GM12878 (cell line): ENCODE measurements around the gene PCBD2.

ENCODE experiments used
- HDAC2 ChIP-seq: fragments of 200-600 bp; sonication (generic); IDR thresholded peaks from 2 replicates; pipeline ENCODE4 v1.6.1; 2017
- POLR2A ChIP-seq: IDR thresholded peaks from 2 replicates; pipeline ENCODE4 v1.6.1; 2011; ENCODE audit warnings: low read depth, mild to moderate bottlenecking, low read length
- RAD21 ChIP-seq: IDR thresholded peaks from 2 replicates; pipeline ENCODE4 v1.6.1; 2011; ENCODE audit warnings: mild to moderate bottlenecking, low read depth, low read length, moderate library complexity; ENCODE audit not compliant: insufficient read depth
- RELA ChIP-seq: fragments of 450-650 bp; IDR thresholded peaks from 2 replicates; pipeline ENCODE4 v1.8.0; 2014; ENCODE audit warnings: borderline replicate concordance; ENCODE audit not compliant: partially characterized antibody
- ZNF274 ChIP-seq: IDR thresholded peaks from one replicate; pipeline ENCODE4 v1.8.0; 2011; ENCODE audit not compliant: insufficient read length, insufficient read depth
- TF ChIP-seq, protein P1 (sequence below): fragments of 450-650 bp; IDR thresholded peaks from 2 replicates; pipeline ENCODE4 v1.6.1; 2017; ENCODE audit warnings: borderline replicate concordance
- TF ChIP-seq, protein P2 (sequence below), 3 experiments: IDR thresholded peaks in 2 of 3; conservative IDR thresholded peaks in 1 of 3; 2 replicates each; pipeline ENCODE4 v1.5.1; 2011; ENCODE audit warnings: low read depth in 3 of 3, low read length in 3 of 3, mild to moderate bottlenecking in 3 of 3, control low read depth in 2 of 3, moderate library complexity in 2 of 3, inconsistent platforms in 1 of 3, mixed read lengths in 1 of 3; ENCODE audit not compliant: control insufficient read depth in 2 of 3, insufficient read depth in 1 of 3; ENCODE audit errors: extremely low read depth in 1 of 3
- TF ChIP-seq, protein P3 (sequence below): fragments of 450-650 bp; IDR thresholded peaks from 2 replicates; pipeline ENCODE4 v1.6.1; 2017; ENCODE audit warnings: mild to moderate bottlenecking, low read depth, inconsistent platforms; ENCODE audit not compliant: poor library complexity, severe bottlenecking

DNA sequence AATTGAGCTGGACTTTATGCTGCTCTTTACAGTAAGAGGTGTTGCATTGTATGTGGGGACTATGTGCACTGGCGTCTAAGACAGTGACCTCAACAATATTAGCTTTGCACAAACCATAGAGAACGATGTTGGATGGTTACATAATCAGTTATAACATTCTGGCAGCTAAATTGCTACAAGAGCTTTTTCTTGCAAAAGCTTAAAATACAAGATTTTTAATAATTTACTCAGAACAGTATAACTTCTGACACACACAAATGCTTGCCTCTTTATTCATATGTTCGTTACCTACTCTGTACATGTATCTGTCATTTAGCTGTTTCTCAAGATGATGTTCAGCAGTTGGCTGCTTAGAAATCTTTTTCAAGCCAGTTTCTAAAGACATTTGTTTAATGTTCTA, 47.5 kb upstream of the PCBD2 start:
- TF ChIP-seq, protein P1, sequence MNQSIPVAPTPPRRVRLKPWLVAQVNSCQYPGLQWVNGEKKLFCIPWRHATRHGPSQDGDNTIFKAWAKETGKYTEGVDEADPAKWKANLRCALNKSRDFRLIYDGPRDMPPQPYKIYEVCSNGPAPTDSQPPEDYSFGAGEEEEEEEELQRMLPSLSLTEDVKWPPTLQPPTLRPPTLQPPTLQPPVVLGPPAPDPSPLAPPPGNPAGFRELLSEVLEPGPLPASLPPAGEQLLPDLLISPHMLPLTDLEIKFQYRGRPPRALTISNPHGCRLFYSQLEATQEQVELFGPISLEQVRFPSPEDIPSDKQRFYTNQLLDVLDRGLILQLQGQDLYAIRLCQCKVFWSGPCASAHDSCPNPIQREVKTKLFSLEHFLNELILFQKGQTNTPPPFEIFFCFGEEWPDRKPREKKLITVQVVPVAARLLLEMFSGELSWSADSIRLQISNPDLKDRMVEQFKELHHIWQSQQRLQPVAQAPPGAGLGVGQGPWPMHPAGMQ, result no peak
- TF ChIP-seq, protein P2, sequence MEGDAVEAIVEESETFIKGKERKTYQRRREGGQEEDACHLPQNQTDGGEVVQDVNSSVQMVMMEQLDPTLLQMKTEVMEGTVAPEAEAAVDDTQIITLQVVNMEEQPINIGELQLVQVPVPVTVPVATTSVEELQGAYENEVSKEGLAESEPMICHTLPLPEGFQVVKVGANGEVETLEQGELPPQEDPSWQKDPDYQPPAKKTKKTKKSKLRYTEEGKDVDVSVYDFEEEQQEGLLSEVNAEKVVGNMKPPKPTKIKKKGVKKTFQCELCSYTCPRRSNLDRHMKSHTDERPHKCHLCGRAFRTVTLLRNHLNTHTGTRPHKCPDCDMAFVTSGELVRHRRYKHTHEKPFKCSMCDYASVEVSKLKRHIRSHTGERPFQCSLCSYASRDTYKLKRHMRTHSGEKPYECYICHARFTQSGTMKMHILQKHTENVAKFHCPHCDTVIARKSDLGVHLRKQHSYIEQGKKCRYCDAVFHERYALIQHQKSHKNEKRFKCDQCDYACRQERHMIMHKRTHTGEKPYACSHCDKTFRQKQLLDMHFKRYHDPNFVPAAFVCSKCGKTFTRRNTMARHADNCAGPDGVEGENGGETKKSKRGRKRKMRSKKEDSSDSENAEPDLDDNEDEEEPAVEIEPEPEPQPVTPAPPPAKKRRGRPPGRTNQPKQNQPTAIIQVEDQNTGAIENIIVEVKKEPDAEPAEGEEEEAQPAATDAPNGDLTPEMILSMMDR (IDR thresholded peaks at IDR 0.05 in 2 of 3, conservative IDR thresholded peaks at IDR 0.05 in 1 of 3; ENCODE audit: control insufficient read depth in 2 of 3, extremely low read depth in 1 of 3, insufficient read depth in 1 of 3, low read depth in 3 of 3, low read length in 3 of 3), result no peak
- TF ChIP-seq RAD21 (no peak), ZNF274 (no peak), POLR2A (no peak), RELA (no peak), HDAC2 (no peak)
- TF ChIP-seq, protein P3, sequence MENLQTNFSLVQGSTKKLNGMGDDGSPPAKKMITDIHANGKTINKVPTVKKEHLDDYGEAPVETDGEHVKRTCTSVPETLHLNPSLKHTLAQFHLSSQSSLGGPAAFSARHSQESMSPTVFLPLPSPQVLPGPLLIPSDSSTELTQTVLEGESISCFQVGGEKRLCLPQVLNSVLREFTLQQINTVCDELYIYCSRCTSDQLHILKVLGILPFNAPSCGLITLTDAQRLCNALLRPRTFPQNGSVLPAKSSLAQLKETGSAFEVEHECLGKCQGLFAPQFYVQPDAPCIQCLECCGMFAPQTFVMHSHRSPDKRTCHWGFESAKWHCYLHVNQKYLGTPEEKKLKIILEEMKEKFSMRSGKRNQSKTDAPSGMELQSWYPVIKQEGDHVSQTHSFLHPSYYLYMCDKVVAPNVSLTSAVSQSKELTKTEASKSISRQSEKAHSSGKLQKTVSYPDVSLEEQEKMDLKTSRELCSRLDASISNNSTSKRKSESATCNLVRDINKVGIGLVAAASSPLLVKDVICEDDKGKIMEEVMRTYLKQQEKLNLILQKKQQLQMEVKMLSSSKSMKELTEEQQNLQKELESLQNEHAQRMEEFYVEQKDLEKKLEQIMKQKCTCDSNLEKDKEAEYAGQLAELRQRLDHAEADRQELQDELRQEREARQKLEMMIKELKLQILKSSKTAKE, result no peak
